A673 (cell line): ENCODE measurements around the gene NLRP5.

Experiments
- EZH2 ChIP-seq: fragments of 200-600 bp; sonication (generic); IDR thresholded peaks from 2 replicates; pipeline ENCODE4 v1.6.1; 2017; ENCODE audit warnings: borderline replicate concordance, low read depth, mild to moderate bottlenecking, mixed read lengths, antibody characterized with exemption, low read length; ENCODE audit not compliant: poor library complexity, severe bottlenecking
- TF ChIP-seq, protein P1 (sequence below): fragments of 300-800, 200-600 bp; sonication (generic); conservative IDR thresholded peaks from 2 replicates; pipeline ENCODE4 v1.5.1; 2017; ENCODE audit warnings: low read depth, mild to moderate bottlenecking, antibody characterized with exemption, low read length, moderate library complexity, mixed read lengths

- TF ChIP-seq, protein P1, sequence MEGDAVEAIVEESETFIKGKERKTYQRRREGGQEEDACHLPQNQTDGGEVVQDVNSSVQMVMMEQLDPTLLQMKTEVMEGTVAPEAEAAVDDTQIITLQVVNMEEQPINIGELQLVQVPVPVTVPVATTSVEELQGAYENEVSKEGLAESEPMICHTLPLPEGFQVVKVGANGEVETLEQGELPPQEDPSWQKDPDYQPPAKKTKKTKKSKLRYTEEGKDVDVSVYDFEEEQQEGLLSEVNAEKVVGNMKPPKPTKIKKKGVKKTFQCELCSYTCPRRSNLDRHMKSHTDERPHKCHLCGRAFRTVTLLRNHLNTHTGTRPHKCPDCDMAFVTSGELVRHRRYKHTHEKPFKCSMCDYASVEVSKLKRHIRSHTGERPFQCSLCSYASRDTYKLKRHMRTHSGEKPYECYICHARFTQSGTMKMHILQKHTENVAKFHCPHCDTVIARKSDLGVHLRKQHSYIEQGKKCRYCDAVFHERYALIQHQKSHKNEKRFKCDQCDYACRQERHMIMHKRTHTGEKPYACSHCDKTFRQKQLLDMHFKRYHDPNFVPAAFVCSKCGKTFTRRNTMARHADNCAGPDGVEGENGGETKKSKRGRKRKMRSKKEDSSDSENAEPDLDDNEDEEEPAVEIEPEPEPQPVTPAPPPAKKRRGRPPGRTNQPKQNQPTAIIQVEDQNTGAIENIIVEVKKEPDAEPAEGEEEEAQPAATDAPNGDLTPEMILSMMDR = no peak
- no peak for TF ChIP-seq EZH2
These were observed 101.3 kb downstream of the NLRP5 start for GRCh38 chr19:56087647-56088496.
